GM12872 (cell line): ENCODE measurements around the gene TFDP2.

ENCODE experiments used
- CTCF ChIP-seq: IDR thresholded peaks from 3 replicates; pipeline ENCODE4 v1.5.1; 2011; ENCODE audit warnings: low read depth, mild to moderate bottlenecking, low read length, moderate library complexity; ENCODE audit not compliant: insufficient read depth

The TFDP2 gene

GRCh38 chr3:141921316-141921715 is 228.0 kb downstream of the TFDP2 start:
- TF ChIP-seq CTCF, result no peak

- no peak for TF ChIP-seq CTCF
Measured at GRCh38 chr3:141920701-141921100, 228.6 kb downstream of the TFDP2 start.

- TF ChIP-seq CTCF, result no peak
Measured at GRCh38 chr3:141915766-141916165, 233.6 kb downstream of the TFDP2 start.

- TF ChIP-seq CTCF, result no peak
Measured at GRCh38 chr3:141915016-141915415, 234.3 kb downstream of the TFDP2 start.

GRCh38 chr3:141914311-141914710 is 235.0 kb downstream of the TFDP2 start:
- no peak for TF ChIP-seq CTCF

GRCh38 chr3:141913150-141913811 is 236.1 kb downstream of the TFDP2 start:
- peak; percentile 60 for TF ChIP-seq CTCF

GRCh38 chr3:141909408-141909807 is 239.9 kb downstream of the TFDP2 start:
- no peak for TF ChIP-seq CTCF
